Hematopoietic multipotent progenitor cell (in vitro differentiated cells): ENCODE results near the gene COL6A3. TPM values are rescaled to one million over a fixed set of nuclear protein-coding genes. Genes with fewer than 3 reads are reported as not detected.

Experiments used
- DNase-seq, 3 donors: peaks; one replicate each; pipeline ENCODE4 v3.0.0-alpha.2; 2011 to 2015; ENCODE audit warnings: low read depth in 2 of 3, low spot score in 2 of 3
- total RNA-seq: library from RNA; depleted of rRNA; stranded (reverse); fragments of >200 nt; gene quantifications from one replicate; pipeline ENCODE4 v1.2.3, GENCODE V29; 2012

COL6A3 gene
- total RNA-seq, 1 donor: 0.54 TPM

- DNase-seq: no peak
Measured at GRCh38 chr2:237278568-237278967, 135.4 kb downstream of the COL6A3 start.

GRCh38 chr2:237276716-237277490, 137.1 kb downstream of the COL6A3 start:
- no peak for DNase-seq

Other genes starting within 250 kb of the COL6A3 start
- 0.54 TPM for gene MLPH, start 73.1 kb upstream of the COL6A3 start, total RNA-seq
- gene PRLH, start 152.4 kb upstream of the COL6A3 start, total RNA-seq: not detected
- gene RAB17, start 176.6 kb upstream of the COL6A3 start, total RNA-seq: not detected
- 65.2 TPM for gene LRRFIP1, start 213.4 kb upstream of the COL6A3 start, total RNA-seq